NCI-H2196 treated with DMSO at 0.1 percent for 48 hours (cell line): ENCODE data around the gene CSGALNACT2.
"Not testable (repeated sequence)": the region's sequence is repeated elsewhere in the genome, so short reads cannot be mapped to it uniquely, and the experiment has no call there.

ENCODE experiments used
- DNase-seq: peaks from one replicate; lab custom pipeline; 2025; ENCODE audit not compliant: unreplicated experiment; lab: John Stamatoyannopoulos, UW

Gene CSGALNACT2

GRCh38 chr10:43145311-43145710, 7.1 kb downstream of the CSGALNACT2 start:
- no peak for DNase-seq

- not testable (repeated sequence) for DNase-seq
These were observed 7.7 kb downstream of the CSGALNACT2 start for GRCh38 chr10:43145936-43146335.

- no peak for DNase-seq
These were observed 13.1 kb downstream of the CSGALNACT2 start for GRCh38 chr10:43151371-43151770.

DNA sequence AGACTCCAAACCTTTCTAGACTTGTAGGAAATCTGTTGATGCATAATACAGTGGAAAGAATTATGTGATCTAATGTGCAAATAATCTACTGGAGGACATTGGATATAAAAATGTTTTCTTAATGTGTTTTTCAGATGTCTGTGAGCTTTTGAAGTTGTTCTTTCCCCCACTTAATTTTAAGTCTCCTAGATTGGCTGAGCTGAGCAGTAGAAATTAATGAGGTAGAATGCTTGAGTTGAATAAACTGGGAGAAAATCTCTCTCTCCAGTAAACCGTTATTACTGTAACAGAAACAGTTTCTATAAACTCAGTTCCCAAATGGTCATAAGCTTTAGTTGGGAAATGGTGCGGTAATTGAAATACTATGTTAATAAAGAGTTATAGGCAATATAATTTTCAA, 15.7 kb downstream of the CSGALNACT2 start:
- no peak for DNase-seq

- DNase-seq, result no peak
These were observed 17.0 kb downstream of the CSGALNACT2 start for GRCh38 chr10:43155221-43155620.

DNA sequence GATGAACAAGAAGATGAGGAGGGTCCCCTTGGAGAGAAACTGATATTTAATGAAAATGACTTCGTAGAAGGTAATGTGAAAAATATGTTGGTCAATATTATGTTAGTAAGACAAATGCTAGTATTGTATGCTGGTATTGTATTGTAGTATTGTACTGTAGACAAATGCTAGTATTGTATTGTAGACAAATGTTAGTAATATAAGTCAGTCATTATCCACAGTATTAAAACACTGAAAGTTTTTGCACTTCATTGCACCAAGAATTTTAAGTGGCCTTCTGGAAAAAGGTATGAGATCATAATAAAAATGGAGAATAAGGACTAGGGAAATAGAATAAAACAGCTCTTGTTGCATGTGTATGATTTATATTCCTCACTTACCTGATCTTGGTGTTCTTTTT, 17.5 kb downstream of the CSGALNACT2 start:
- DNase-seq, result no peak

DNA sequence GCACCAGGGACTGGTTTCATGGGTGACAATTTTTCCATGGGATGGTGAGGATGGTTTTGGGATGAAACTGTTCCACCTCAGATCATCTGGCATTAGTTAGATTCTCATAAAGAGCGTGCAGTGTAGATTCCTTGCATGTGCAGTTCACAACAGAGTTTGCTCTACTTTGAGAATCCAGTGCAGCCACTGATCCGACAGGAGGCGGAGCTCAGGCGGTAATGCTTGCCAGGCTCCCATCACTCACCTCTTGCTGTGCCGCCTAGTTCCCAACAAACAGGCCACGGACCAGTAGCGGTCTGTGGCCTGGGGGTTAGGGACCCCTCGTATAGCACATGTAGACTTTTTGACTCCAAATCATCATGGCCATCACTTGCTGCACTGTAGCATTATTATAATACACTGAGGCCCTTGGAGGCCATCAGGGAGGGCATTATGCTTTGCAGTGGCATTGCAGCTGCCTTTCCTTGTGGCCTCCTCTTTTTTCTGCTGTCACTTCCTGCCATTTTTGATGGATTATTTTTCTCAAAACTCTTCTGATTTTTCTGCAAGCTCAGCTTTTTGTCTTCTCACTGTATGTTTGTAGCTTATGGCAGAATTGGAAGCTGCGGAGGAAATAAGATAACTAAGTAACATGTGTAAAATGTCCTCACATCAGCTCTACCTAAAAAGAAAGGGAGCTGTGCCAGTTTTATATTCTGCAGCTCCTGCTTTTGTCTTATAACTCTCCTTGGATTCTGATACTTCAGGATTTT, 18.5 kb downstream of the CSGALNACT2 start:
- DNase-seq, result no peak

GRCh38 chr10:43158636-43159035, 20.4 kb downstream of the CSGALNACT2 start:
- DNase-seq, result no peak

DNA sequence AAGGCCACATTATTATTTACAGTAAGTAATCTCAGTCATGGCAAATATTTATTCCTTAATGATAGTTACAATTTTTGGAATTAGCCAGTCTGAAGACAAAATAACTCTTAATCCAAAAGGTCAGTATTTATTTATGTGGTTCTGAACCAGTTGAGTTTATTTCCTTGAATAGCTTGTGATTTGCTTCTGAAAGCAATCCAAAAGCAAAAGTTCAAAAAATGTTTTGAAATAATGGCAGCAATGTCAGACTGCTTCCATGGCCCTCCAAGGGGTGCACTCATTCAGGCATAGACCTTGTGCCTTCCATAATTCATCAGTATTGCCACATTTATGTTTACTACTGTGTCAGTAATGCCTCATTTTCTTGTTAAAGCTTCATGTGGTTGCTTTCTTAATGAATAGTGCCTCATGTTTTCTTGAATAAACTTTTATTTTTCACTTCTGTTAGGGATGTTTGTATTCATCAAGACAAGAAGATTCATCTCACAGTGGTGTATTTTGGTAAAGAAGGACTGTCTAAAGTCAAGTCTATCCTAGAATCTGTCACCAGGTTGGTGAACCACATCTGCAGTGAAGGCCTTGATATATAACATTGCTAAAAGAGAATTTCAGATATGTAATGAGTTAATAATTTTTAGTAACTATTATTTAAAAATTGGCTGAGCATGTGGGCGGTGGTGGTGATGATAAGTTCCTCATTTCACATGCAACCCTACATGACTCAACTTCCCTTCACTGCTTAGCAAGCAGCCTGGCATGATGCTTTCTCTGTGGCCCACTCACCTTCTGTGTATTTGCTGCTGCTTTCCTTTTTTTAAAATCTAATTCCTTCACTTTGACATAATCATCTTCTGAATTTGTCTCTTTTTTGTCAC, 22.0 kb downstream of the CSGALNACT2 start:
- DNase-seq, result no peak

DNA sequence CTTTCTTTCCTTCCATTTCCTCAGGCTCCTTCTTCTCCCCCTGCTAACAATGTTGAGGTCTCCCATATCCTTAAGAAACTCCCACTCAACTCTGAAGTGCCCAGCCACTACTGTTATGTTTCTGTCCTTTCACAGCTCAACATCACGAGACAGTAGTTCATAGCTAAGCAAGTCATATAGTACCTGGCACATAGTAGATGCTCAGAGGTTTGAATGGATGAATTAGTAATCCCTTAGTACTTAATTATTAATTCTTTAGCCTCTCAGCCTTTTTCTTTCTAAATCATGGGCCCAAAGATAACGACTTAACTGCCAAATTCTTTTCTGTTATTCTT, 22.6 kb downstream of the CSGALNACT2 start:
- no peak for DNase-seq

DNA sequence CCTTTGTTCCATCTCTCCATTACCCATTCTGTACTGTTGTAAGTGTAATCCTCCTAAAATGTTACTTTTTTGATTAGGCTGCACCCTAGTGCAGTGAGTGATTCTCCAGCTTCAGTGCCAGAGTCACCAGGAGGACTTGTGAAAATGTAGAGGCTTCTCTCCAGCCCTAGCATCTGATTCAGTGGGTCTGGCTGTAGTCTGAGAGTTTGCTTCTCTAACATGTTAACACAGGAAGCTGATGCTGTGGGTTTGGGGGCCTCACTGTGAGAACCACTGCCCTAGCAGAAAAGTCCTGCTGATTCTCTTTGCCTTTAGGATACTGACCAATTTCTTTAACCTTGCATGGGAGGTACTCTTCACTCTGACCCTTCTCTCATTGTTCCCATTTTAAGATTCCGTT, 24.4 kb downstream of the CSGALNACT2 start:
- no peak for DNase-seq

GRCh38 chr10:43166207-43166879, 28.1 kb downstream of the CSGALNACT2 start:
- no peak for DNase-seq

DNA sequence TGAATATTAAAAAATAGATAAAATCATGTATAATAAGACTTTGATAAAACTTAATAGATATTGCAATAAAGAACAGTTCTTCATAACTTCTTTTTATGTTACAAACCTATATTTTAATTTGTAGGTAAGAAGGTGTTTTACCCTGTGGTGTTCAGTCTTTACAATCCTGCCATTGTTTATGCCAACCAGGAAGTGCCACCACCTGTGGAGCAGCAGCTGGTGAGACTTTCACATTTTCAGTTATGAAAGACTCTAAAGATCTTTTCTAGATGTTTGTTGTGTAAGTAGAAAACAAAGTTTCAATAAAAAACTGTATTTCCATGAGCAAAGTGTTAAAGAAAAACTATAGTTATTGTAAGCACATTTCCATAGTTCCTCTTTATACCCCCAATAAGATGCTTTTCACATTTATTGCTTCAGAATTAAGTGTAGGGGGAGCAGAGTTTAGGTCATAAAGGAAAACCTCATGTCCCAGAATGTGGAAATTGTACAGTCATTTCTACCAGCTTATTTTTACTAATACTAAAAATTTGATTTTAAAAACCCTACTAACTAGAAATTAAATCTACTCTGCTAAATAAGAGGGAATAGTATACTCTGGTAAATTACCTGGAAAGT, 28.7 kb downstream of the CSGALNACT2 start:
- DNase-seq, result peak; percentile 9

DNA sequence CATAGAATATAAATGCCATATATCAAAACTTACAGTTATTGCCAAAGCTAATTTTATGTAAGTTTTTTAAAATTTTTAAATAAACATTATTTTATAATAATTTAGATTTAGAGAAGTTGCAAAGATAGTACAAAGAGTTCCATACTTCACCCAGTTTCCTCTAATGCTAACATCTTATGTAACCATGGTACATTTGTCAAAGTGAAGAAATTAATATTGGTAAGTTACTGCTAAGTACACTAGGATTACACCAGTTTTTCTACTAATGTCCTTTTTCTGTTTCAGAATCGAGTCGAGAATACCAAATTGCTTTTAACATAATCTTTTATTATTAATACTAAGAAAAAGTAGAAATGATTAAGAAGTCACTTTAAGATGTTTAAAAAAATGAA, 29.2 kb downstream of the CSGALNACT2 start:
- DNase-seq, result no peak

DNA sequence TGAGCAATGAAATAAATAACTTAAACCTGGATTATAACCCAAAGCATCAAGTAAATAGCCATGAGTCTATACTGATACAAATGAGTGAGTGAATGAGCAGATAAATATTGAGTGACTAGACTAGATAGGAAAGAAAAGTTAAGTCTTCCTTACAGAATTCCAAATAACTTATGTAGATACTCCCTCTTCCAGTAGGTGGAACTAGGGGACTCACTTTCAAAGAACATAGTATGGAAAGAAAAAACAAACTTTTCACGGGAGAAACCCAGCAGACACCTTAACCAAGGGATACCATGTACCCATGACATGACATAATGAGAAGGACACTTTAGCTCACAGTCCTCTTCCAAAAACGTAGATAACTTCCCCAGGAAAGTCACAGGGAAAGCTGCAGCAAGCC, 32.2 kb downstream of the CSGALNACT2 start:
- no peak for DNase-seq

- no peak for DNase-seq
These were observed 34.4 kb downstream of the CSGALNACT2 start for GRCh38 chr10:43172645-43173044.

DNA sequence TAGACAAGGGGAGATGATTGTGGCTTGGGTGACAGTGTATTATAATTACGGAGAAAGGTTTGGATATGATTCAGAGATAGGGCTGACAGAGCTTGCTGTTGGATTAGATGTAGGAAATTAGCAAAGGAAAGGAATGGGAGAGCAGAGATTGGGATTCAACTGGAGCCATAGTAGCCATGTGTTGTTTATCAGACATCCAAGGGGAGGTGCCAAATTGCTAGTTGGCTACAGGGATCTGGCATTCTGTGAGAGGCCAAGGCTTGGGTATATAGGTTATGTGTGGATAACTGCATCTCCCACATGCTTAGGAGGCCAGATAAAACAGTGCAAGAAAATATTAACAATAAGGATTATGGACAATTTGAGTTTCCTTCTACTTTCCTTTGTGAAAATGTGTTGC, 34.9 kb downstream of the CSGALNACT2 start:
- DNase-seq, result no peak

- no peak for DNase-seq
These were observed 36.7 kb downstream of the CSGALNACT2 start for GRCh38 chr10:43174969-43175368.

- DNase-seq, result no peak
These were observed 38.0 kb downstream of the CSGALNACT2 start for GRCh38 chr10:43176271-43176670.

DNA sequence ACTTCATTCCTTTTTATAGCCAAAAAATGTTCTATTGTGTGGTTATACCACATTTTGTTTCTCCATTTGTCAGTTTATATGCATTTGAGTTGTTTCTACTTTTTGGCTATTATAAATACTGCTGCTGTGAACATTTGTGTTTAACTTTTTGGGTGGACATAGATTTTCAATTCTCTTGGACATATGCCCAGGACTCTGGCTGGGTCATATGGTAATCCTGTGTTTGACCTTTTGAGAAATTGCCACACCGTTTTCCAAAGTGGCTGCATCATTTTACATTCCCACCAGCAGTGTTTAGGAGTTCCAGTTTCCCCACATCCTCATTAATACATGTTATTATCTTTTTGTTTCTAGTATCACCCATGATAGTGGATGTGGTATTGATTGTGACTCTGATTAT, 39.4 kb downstream of the CSGALNACT2 start:
- no peak for DNase-seq

GRCh38 chr10:43181146-43181545, 42.9 kb downstream of the CSGALNACT2 start:
- no peak for DNase-seq
